Endothelial cell of umbilical vein (primary cell): Measurements from ENCODE around the gene EMC7. TPM values are rescaled to one million over a fixed set of nuclear protein-coding genes. Genes with fewer than 3 reads are reported as not detected.

ENCODE experiments used
- BruUV-seq: library from RNA; stranded (reverse); fragments of 400-500 nt; replicated peaks from 2 replicates; lab custom pipeline; 2021; lab: Mats Ljungman, UMichigan
- CTCF ChIA-PET: fragments of 300-600, 350-600 bp; sonication (Branson Sonifier 250); formaldehyde crosslinking; loops from one replicate; lab custom pipeline; 2021; ENCODE audit warnings: antibody characterized with exemption, inconsistent platforms; lab: Charles Lee
- POLR2A ChIA-PET: fragments of 300-600, 350-600 bp; sonication (Branson Sonifier 250); formaldehyde crosslinking; loops from one replicate; lab custom pipeline; 2021; ENCODE audit warnings: antibody characterized with exemption, inconsistent platforms; lab: Charles Lee
- DNase-seq: peaks from one replicate; pipeline ENCODE4 v3.0.0-alpha.2; 2011; ENCODE audit warnings: low read depth, low spot score
- FAIRE-seq: peaks from 2 replicates; lab custom pipeline; 2011; peaks lifted over from hg19 to GRCh38; lab: Jason Lieb, UNC
- H2AFZ ChIP-seq: 2 replicates; pipeline ENCODE4 v1.6.0; 2012; ENCODE audit warnings: low read depth, low read length, control low read depth, inconsistent platforms
- H3K27ac ChIP-seq: 2 replicates; pipeline ENCODE4 v1.5.1; 2011; ENCODE audit warnings: low read depth, mild to moderate bottlenecking, control low read depth, low read length, moderate library complexity; ENCODE audit not compliant: insufficient read depth
- H3K27me3 ChIP-seq, 2 experiments: 2 replicates each; pipeline versions ENCODE4 v1.6.0 to v1.6.1; 2011; ENCODE audit warnings: low read length in 2 of 2, mixed read lengths in 1 of 2; ENCODE audit not compliant: control insufficient read depth in 2 of 2, insufficient read depth in 2 of 2
- H3K36me3 ChIP-seq, 2 experiments: 2 replicates in 1 of 2; 3 replicates in 1 of 2; pipeline ENCODE4 v1.5.1; 2011; ENCODE audit warnings: low read length in 2 of 2, mild to moderate bottlenecking in 1 of 2, moderate library complexity in 1 of 2; ENCODE audit not compliant: control insufficient read depth in 2 of 2, insufficient read depth in 2 of 2; ENCODE audit errors: extremely low read depth in 1 of 2
- H3K4me1 ChIP-seq: 3 replicates; pipeline ENCODE4 v1.5.1; 2011; ENCODE audit warnings: mild to moderate bottlenecking, low read length; ENCODE audit not compliant: control insufficient read depth, insufficient read depth; ENCODE audit errors: extremely low read depth
- H3K4me2 ChIP-seq: 2 replicates; pipeline ENCODE4 v1.6.1; 2011; ENCODE audit warnings: low read length, control low read depth, mixed read lengths; ENCODE audit not compliant: insufficient read depth
- H3K4me3 ChIP-seq, 3 experiments: fragments of 200-600 bp in 1 of 3; sonication (generic), shearing (Covaris generic) in 1 of 3; replicated peaks in 1 of 3; 2 replicates each; pipeline ENCODE4 v1.5.1; 2011 to 2016; ENCODE audit warnings: control low read depth in 3 of 3, low read length in 3 of 3, mild to moderate bottlenecking in 2 of 3, inconsistent platforms in 1 of 3, low read depth in 1 of 3, moderate library complexity in 1 of 3; ENCODE audit not compliant: insufficient read depth in 1 of 3
- H3K79me2 ChIP-seq: 2 replicates; pipeline ENCODE4 v1.6.0; 2012; ENCODE audit warnings: low read length, inconsistent platforms; ENCODE audit not compliant: control insufficient read depth, insufficient read depth
- H3K9ac ChIP-seq: replicated peaks from 2 replicates; pipeline ENCODE3; 2011; ENCODE audit warnings: low read length, control low read depth; ENCODE audit not compliant: insufficient read depth; ENCODE audit errors: extremely low read depth
- H3K9me1 ChIP-seq: replicated peaks from 3 replicates; pipeline ENCODE4 v1.6.0; 2011; ENCODE audit warnings: mild to moderate bottlenecking, low read length; ENCODE audit not compliant: control insufficient read depth, insufficient read depth; ENCODE audit errors: extremely low read depth
- H3K9me3 ChIP-seq: replicated peaks from 2 replicates; pipeline ENCODE4 v1.5.1; 2012; ENCODE audit warnings: low read length, inconsistent platforms; ENCODE audit not compliant: control insufficient read depth, insufficient read depth
- H4K20me1 ChIP-seq: replicated peaks from 2 replicates; pipeline ENCODE3; 2011; ENCODE audit warnings: mild to moderate bottlenecking, low read length; ENCODE audit not compliant: control insufficient read depth, insufficient read depth; ENCODE audit errors: extremely low read depth
- EZH2 ChIP-seq: IDR thresholded peaks from 2 replicates; pipeline ENCODE4 v1.6.1; 2012; ENCODE audit warnings: borderline replicate concordance, low read depth, mild to moderate bottlenecking, moderate library complexity, low read length, inconsistent platforms; ENCODE audit not compliant: severe bottlenecking
- FOS ChIP-seq: IDR thresholded peaks from 2 replicates; pipeline ENCODE4 v1.6.1; 2011; ENCODE audit warnings: mild to moderate bottlenecking, low read length, moderate library complexity, borderline replicate concordance; ENCODE audit not compliant: insufficient read depth
- GATA2 ChIP-seq: IDR thresholded peaks from 2 replicates; pipeline ENCODE4 v1.7.0; 2011; ENCODE audit warnings: low read depth, mild to moderate bottlenecking, moderate library complexity, mixed read lengths, low read length; ENCODE audit not compliant: insufficient read length, insufficient read depth
- JUN ChIP-seq: IDR thresholded peaks from 2 replicates; pipeline ENCODE4 v1.6.1; 2011; ENCODE audit warnings: borderline replicate concordance, low read depth; ENCODE audit not compliant: insufficient read length, insufficient read depth
- POLR2A ChIP-seq: IDR thresholded peaks from 2 replicates; pipeline ENCODE4 v1.6.1; 2012; ENCODE audit warnings: low read depth, mild to moderate bottlenecking, control low read depth, low read length
- POLR2AphosphoS5 ChIP-seq: IDR thresholded peaks from 2 replicates; pipeline ENCODE4 v1.6.1; 2012; ENCODE audit warnings: low read depth, mild to moderate bottlenecking, control low read depth, low read length, moderate library complexity; ENCODE audit not compliant: insufficient read depth
- dilution Hi-C: fragments of 300-500 bp; cut with MboI; formaldehyde crosslinking; loops from one replicate; pipeline ENCODE4 v1.15.0; 2019; ENCODE audit warnings: low sequenced_read_pairs; ENCODE audit not compliant: extremely low pct_ligation_motif_present
- intact Hi-C: fragments of 100-400 bp; cut with micrococcal nuclease; formaldehyde crosslinking; loops from one replicate; pipeline ENCODE4 v1.10.0; 2022
- polyA plus RNA-seq, 4 experiments: library from polyadenylated mRNA; depleted of rRNA in 3 of 4; stranded (reverse) in 3 of 4; unstranded in 1 of 4; fragments of >200 nt; gene quantifications; 2 replicates each; pipeline versions ENCODE4 v1.2.1 to v1.2.3, GENCODE V29; 2011 to 2012; ENCODE audit warnings: missing spikeins in 1 of 4
- total RNA-seq: library from RNA; stranded (reverse); gene quantifications from 2 replicates; pipeline ENCODE4 v1.2.3, GENCODE V29; 2021
- TF ChIP-seq, protein P1 (sequence below): IDR thresholded peaks from 2 replicates; pipeline ENCODE4 v1.6.1; 2011; ENCODE audit not compliant: insufficient read depth, insufficient read length
- TF ChIP-seq, protein P2 (sequence below), 2 donors: IDR thresholded peaks; 1 replicate in 1 of 2; 2 replicates in 1 of 2; pipeline ENCODE4 v1.5.1; 2011; ENCODE audit warnings: low read length in 2 of 2, mild to moderate bottlenecking in 2 of 2, moderate library complexity in 2 of 2, control low read depth in 1 of 2, inconsistent platforms in 1 of 2, low read depth in 1 of 2; ENCODE audit not compliant: insufficient read depth in 1 of 2; ENCODE audit errors: extremely low read depth in 1 of 2

The EMC7 gene
- total and polyA plus RNA-seq, 2 donors (not counting 3 experiments of a cell fraction or from before 2014, with no cell fraction given) = 57.0 to 70.6 TPM

DNA sequence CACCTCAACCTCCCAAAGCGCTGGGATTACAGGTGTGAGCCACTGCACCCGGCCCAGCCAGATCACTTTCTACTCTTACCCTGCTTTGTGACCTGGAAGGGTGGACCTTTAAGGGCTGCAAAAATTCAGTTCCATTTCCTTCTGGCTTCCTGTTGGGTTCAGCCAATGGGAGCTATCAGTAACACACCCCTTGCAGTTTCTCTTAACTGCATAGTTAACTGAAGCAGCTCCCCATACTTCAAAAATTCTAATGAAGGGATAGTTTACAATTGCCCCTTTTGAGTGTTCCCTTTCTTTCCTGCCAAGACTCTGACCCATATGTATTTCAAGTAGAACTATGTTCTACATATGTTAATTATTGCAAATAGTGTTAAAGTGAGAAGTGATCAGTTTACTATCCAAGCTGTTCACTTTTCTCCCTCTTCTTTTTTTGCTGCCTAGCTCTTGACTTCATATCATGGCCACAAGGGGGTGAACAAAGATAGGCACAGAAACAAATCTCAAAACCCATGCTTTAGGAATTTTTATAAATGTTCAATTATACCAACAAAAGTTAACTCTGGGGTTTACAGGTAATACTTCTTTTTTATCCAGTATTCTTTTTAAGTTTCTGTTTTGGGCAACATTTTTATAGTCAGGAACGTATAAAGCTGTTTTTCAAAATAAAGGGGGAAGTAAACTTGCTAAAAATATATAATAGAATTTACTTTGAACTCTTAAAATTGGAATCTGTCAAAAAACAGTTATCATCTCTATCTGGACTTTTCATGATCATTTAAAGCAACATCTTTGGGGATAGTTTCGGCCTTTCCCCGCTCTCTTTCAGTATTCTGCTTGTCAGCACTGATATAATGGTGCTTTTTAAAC, 8.4 kb upstream of the EMC7 start:
- TF ChIP-seq FOS (no peak), EZH2 (no peak), POLR2A (no peak), POLR2AphosphoS5 (no peak), JUN (no peak), GATA2 (no peak)
- TF ChIP-seq, protein P1, sequence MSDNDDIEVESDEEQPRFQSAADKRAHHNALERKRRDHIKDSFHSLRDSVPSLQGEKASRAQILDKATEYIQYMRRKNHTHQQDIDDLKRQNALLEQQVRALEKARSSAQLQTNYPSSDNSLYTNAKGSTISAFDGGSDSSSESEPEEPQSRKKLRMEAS = no peak
- TF ChIP-seq, protein P2, sequence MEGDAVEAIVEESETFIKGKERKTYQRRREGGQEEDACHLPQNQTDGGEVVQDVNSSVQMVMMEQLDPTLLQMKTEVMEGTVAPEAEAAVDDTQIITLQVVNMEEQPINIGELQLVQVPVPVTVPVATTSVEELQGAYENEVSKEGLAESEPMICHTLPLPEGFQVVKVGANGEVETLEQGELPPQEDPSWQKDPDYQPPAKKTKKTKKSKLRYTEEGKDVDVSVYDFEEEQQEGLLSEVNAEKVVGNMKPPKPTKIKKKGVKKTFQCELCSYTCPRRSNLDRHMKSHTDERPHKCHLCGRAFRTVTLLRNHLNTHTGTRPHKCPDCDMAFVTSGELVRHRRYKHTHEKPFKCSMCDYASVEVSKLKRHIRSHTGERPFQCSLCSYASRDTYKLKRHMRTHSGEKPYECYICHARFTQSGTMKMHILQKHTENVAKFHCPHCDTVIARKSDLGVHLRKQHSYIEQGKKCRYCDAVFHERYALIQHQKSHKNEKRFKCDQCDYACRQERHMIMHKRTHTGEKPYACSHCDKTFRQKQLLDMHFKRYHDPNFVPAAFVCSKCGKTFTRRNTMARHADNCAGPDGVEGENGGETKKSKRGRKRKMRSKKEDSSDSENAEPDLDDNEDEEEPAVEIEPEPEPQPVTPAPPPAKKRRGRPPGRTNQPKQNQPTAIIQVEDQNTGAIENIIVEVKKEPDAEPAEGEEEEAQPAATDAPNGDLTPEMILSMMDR (IDR thresholded peaks at IDR 0.05; ENCODE audit: extremely low read depth in 1 of 2, insufficient read depth in 1 of 2, low read depth in 1 of 2, low read length in 2 of 2) = peak; percentile 38 to 57
- FAIRE-seq = peak; percentile 80

More for the DNA sequence above, 8.4 kb upstream of the EMC7 start:
- H3K4me1 ChIP-seq = no peaks in the 10 kb centered on the region
- H3K36me3 ChIP-seq = no peaks in the 10 kb centered on the region
- H3K4me3 ChIP-seq = no peak overlapping the region
- dilution Hi-C loops = no loop called here
- no TSS peak for BruUV-seq
- no peaks in the 10 kb centered on the region for H3K9me1 ChIP-seq
- H3K27ac ChIP-seq = no peak overlapping the region
- H3K9ac ChIP-seq = no peak overlapping the region
- H2AFZ ChIP-seq = peak overlapping the region; percentile 42
- H3K9me3 ChIP-seq = no peaks in the 10 kb centered on the region
- peak; percentile 56 for DNase-seq
- H3K79me2 ChIP-seq = no peaks in the 10 kb centered on the region
- intact Hi-C loops = loop anchor here (1.0 to 10.0 kb wide), 5 partner anchors 100 to 478 kb away; partner anchors contain the start of genes GOLGA8A, KATNBL1, LPCAT4 and NOP10
- H3K4me2 ChIP-seq = no peak overlapping the region
- no peaks in the 10 kb centered on the region for H4K20me1 ChIP-seq
- CTCF ChIA-PET = interaction anchor here (0.6 to 7.0 kb wide), 46 partner anchors 9 to 477 kb away, joined by 3 to 235 read pairs (median 6); partner anchors contain the start of genes EMC4, EMC7, GOLGA8B and KATNBL1
- no peaks in the 10 kb centered on the region for H3K27me3 ChIP-seq
- POLR2A ChIA-PET = interaction anchor here (0.9 to 2.2 kb wide), 2 partner anchors 99 to 258 kb away, joined by 5 to 13 read pairs; partner anchors contain the start of gene KATNBL1
